Hepatocyte (in vitro differentiated cells): Measurements from ENCODE around the gene COL20A1. TPM values are rescaled to one million over a fixed set of nuclear protein-coding genes. Genes with fewer than 3 reads are reported as not detected.

Experiments
- DNase-seq: peaks from one replicate; pipeline ENCODE4 v3.0.0-alpha.2; 2016; ENCODE audit warnings: low spot score
- H2AFZ ChIP-seq: fragments of 200-600 bp; sonication (generic); 2 replicates; pipeline ENCODE4 v1.6.0; 2016; ENCODE audit warnings: antibody characterized with exemption, mild to moderate bottlenecking
- H3K27ac ChIP-seq: fragments of 200-600 bp; sonication (generic); 2 replicates; pipeline ENCODE4 v1.5.1; 2016; ENCODE audit warnings: mild to moderate bottlenecking
- H3K27me3 ChIP-seq: fragments of 200-600 bp; sonication (generic); 2 replicates; pipeline ENCODE4 v1.6.1; 2016
- H3K36me3 ChIP-seq: fragments of 200-600 bp; sonication (generic); replicated peaks from 2 replicates; pipeline ENCODE4 v1.5.1; 2016; ENCODE audit warnings: low read depth; ENCODE audit not compliant: insufficient read depth
- H3K4me1 ChIP-seq: fragments of 200-600 bp; sonication (generic); 2 replicates; pipeline ENCODE4 v1.5.1; 2016; ENCODE audit warnings: mild to moderate bottlenecking, moderate library complexity; ENCODE audit not compliant: insufficient read depth
- H3K4me2 ChIP-seq: fragments of 200-600 bp; sonication (generic); 2 replicates; pipeline ENCODE4 v1.6.0; 2016
- H3K4me3 ChIP-seq: fragments of 200-600 bp; sonication (generic); 2 replicates; pipeline ENCODE4 v1.5.1; 2016; ENCODE audit warnings: mild to moderate bottlenecking
- H3K79me2 ChIP-seq: fragments of 200-600 bp; sonication (generic); 2 replicates; pipeline ENCODE4 v1.6.0; 2017; ENCODE audit warnings: mild to moderate bottlenecking
- H3K9me2 ChIP-seq: fragments of 200-600 bp; sonication (generic); replicated peaks from 2 replicates; pipeline ENCODE4 v1.6.0; 2017; ENCODE audit warnings: mild to moderate bottlenecking; ENCODE audit not compliant: insufficient read depth
- H3K9me3 ChIP-seq: fragments of 200-600 bp; sonication (generic); 2 replicates; pipeline ENCODE4 v1.5.1; 2016; ENCODE audit warnings: low read depth, mild to moderate bottlenecking
- H4K20me1 ChIP-seq: fragments of 200-600 bp; sonication (generic); 2 replicates; pipeline ENCODE4 v1.6.0; 2016; ENCODE audit warnings: mild to moderate bottlenecking; ENCODE audit not compliant: insufficient read depth, poor library complexity, severe bottlenecking
- CTCF ChIP-seq: fragments of 200-600 bp; sonication (generic); IDR thresholded peaks from 2 replicates; pipeline ENCODE4 v1.5.1; 2016; ENCODE audit warnings: antibody characterized with exemption, mild to moderate bottlenecking; ENCODE audit not compliant: poor library complexity
- EZH2 ChIP-seq: fragments of 200-600 bp; sonication (generic); IDR thresholded peaks from 2 replicates; pipeline ENCODE4 v1.6.1; 2016; ENCODE audit warnings: antibody characterized with exemption, mild to moderate bottlenecking, borderline replicate concordance
- EZH2phosphoT487 ChIP-seq: fragments of 200-600 bp; sonication (generic); IDR thresholded peaks from one replicate; pipeline ENCODE4 v1.6.1; 2018; ENCODE audit warnings: antibody characterized with exemption, mild to moderate bottlenecking, low read depth, moderate library complexity; ENCODE audit not compliant: unreplicated experiment, severe bottlenecking
- WGBS: methylation state at CpG from one replicate; pipeline ENCODE4 v1.1.6; 2016; ENCODE audit warnings: low lambda C conversion rate; ENCODE audit errors: missing lambda C conversion rate; 5-methylcytosine and 5-hydroxymethylcytosine counted together
- polyA plus RNA-seq: library from polyadenylated mRNA; unstranded; fragments of >200 nt; fragmentation: Nextera tagmentation; extraction: Ambion mirVana; gene quantifications from 2 replicates; pipeline ENCODE4 v1.2.1, GENCODE V29; 2016
- total RNA-seq: library from RNA; depleted of rRNA; stranded (reverse); fragments of >200 nt; gene quantifications from 2 replicates; pipeline ENCODE4 v1.2.3, GENCODE V29; 2014

COL20A1 gene
- total and polyA plus RNA-seq, 2 experiments from 2014 or later = not detected

- DNase-seq = no peak
- Histone ChIP-seq H4K20me1 (no peaks in the 10 kb centered on the region), H3K27me3 (no peaks in the 10 kb centered on the region), H3K4me2 (no peak overlapping the region), H3K79me2 (no peaks in the 10 kb centered on the region), H3K36me3 (no peaks in the 10 kb centered on the region), H3K27ac (no peak overlapping the region), H3K9me3 (no peaks in the 10 kb centered on the region), H3K9me2 (no peaks in the 10 kb centered on the region), H3K4me3 (no peak overlapping the region), H3K4me1 (no peaks in the 10 kb centered on the region), H2AFZ (no peak overlapping the region)
- no peak for TF ChIP-seq CTCF
- WGBS = 89% methylated on average over 24 of the region's 34 CpGs
These were observed 29.4 kb downstream of the COL20A1 start for GRCh38 chr20:63322146-63322932.

- no peaks in the 10 kb centered on the region for H3K9me2 ChIP-seq
- DNase-seq = no peak
- H3K4me2 ChIP-seq = no peak overlapping the region
- H3K79me2 ChIP-seq = no peaks in the 10 kb centered on the region
- WGBS = 78% methylated on average over 15 of the region's 15 CpGs
- peak overlapping the region; percentile 23 for H3K27ac ChIP-seq
- H4K20me1 ChIP-seq = no peaks in the 10 kb centered on the region
- H3K9me3 ChIP-seq = no peaks in the 10 kb centered on the region
- no peaks in the 10 kb centered on the region for H3K27me3 ChIP-seq
- no peaks in the 10 kb centered on the region for H3K36me3 ChIP-seq
- TF ChIP-seq EZH2 (no peak), EZH2phosphoT487 (no peak), CTCF (no peak)
- no peaks in the 10 kb centered on the region for H3K4me1 ChIP-seq
- no peak overlapping the region for H3K4me3 ChIP-seq
- no peak overlapping the region for H2AFZ ChIP-seq
These were observed 29.9 kb downstream of the COL20A1 start for GRCh38 chr20:63322933-63323273.

- peak overlapping the region; percentile 23 for H3K27ac ChIP-seq
- WGBS = 76% methylated on average over 18 of the region's 18 CpGs
- no peaks in the 10 kb centered on the region for H3K27me3 ChIP-seq
- H3K4me1 ChIP-seq = no peaks in the 10 kb centered on the region
- no peaks in the 10 kb centered on the region for H3K9me3 ChIP-seq
- H3K36me3 ChIP-seq = no peaks in the 10 kb centered on the region
- DNase-seq = no peak
- no peak for TF ChIP-seq CTCF
- no peak for TF ChIP-seq EZH2phosphoT487
- TF ChIP-seq EZH2 = no peak
- no peaks in the 10 kb centered on the region for H4K20me1 ChIP-seq
- no peak overlapping the region for H3K4me2 ChIP-seq
- H3K79me2 ChIP-seq = no peaks in the 10 kb centered on the region
- H3K9me2 ChIP-seq = no peaks in the 10 kb centered on the region
- no peak overlapping the region for H2AFZ ChIP-seq
- H3K4me3 ChIP-seq = no peak overlapping the region
These were observed 30.5 kb downstream of the COL20A1 start for GRCh38 chr20:63323357-63323981.
